ENCODE results near the gene C1QL1.

The C1QL1 gene

DNA sequence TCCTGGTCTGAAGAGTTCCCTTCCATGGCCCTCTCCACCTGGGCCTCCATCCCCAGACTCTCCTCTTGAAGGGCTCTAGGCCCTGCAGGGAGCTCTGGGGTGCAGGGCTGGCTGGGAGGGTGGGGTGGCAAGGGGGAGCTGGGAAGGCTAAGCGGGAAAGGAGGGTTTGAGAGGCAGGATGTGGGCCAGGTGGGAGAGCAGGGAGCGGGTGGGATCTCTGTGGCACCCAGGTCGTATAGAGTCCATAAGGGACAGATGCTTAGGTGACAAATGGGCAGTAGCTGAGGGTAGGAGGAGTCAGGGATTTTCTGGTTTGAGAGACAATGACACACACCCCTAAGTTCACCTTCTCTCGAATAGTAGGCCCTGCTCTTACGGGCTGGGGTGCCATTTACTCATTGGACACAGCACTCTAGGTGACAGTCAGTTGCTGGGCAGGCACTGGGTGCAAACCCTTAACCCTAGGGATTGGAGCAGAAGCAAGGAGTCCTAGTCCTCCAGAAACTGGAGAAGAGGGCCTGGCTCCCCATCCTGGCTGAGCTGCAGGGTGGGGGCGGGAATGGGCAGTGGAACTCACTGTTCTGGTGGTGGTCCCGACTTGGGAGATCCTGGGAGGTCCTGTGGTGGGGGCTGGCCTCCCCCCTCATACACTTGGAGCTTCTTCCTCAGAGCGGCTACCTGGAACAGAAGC lies 35.9 kb downstream of the C1QL1 start:
- ChIA-PET CTCF (interaction anchor here (0.6 kb wide), 1 partner anchor 21 kb away, joined by 3 read pairs; no protein-coding TSS in a partner anchor), POLR2A (interaction anchor here (1.8 kb wide), 1 partner anchor 11 kb away, joined by 5 read pairs; no protein-coding TSS in a partner anchor)
- DNase-seq (ENCODE audit: extremely low spot score), result no peak
- TF ChIP-seq ZNF384 (IDR thresholded peaks at IDR 0.05), result no peak
- TF ChIP-seq ARNT (IDR thresholded peaks at IDR 0.05), result no peak
- no peak for TF ChIP-seq HDGF (IDR thresholded peaks at IDR 0.05; ENCODE audit: borderline replicate concordance)
- no peak for TF ChIP-seq LEF1 (IDR thresholded peaks at IDR 0.05; ENCODE audit: borderline replicate concordance)
- TF ChIP-seq SUZ12 (IDR thresholded peaks at IDR 0.05), result no peak
- no peak for TF ChIP-seq FOXK2 (IDR thresholded peaks at IDR 0.05)
- TF ChIP-seq FOXA1 (IDR thresholded peaks at IDR 0.05), result no peak
- TF ChIP-seq, protein P1, sequence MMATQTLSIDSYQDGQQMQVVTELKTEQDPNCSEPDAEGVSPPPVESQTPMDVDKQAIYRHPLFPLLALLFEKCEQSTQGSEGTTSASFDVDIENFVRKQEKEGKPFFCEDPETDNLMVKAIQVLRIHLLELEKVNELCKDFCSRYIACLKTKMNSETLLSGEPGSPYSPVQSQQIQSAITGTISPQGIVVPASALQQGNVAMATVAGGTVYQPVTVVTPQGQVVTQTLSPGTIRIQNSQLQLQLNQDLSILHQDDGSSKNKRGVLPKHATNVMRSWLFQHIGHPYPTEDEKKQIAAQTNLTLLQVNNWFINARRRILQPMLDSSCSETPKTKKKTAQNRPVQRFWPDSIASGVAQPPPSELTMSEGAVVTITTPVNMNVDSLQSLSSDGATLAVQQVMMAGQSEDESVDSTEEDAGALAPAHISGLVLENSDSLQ (IDR thresholded peaks at IDR 0.05), result no peak
- TF ChIP-seq SP1 (IDR thresholded peaks at IDR 0.05), result no peak
- no peak for TF ChIP-seq TARDBP (IDR thresholded peaks at IDR 0.05)
- TF ChIP-seq BHLHE40 (IDR thresholded peaks at IDR 0.05; ENCODE audit: borderline replicate concordance), result no peak

DNA sequence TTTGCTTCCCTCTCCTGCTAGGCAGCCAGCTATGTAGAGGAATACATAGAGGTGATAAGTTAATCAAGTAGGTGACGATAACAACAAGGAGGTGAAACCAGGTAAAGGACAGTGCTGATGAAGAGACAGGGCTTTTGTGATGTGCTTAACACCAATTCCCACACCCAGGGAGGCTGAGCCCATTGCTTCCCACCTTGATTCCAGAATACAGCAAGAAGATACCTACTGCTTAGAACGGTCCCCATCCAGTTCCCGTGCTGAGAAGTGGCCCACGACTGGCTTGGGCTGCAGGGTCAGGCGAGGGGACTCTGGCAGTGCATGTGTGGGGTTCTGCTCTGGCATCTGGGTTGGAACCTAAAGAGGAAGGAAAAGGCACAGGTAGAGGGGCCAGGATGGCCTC lies 36.7 kb downstream of the C1QL1 start:
- no peak for TF ChIP-seq SUZ12 (IDR thresholded peaks at IDR 0.05)
- no peak for TF ChIP-seq NFRKB (IDR thresholded peaks at IDR 0.05)
- no peak for TF ChIP-seq ARNT (IDR thresholded peaks at IDR 0.05)
- TF ChIP-seq HDGF (IDR thresholded peaks at IDR 0.05; ENCODE audit: borderline replicate concordance), result no peak
- TF ChIP-seq CTBP1 (IDR thresholded peaks at IDR 0.05; ENCODE audit: borderline replicate concordance), result no peak
- no peak for TF ChIP-seq FOXK2 (IDR thresholded peaks at IDR 0.05)
- TF ChIP-seq, protein P1 (IDR thresholded peaks at IDR 0.05), result no peak
- TF ChIP-seq FOXM1 (IDR thresholded peaks at IDR 0.05; ENCODE audit: borderline replicate concordance), result no peak
- no peak for TF ChIP-seq TARDBP (IDR thresholded peaks at IDR 0.05)
- no peak for TF ChIP-seq FOXA1 (IDR thresholded peaks at IDR 0.05)
- TF ChIP-seq ZNF384 (IDR thresholded peaks at IDR 0.05), result no peak
- no peak for TF ChIP-seq L3MBTL2 (conservative IDR thresholded peaks at IDR 0.05)
- no peak for TF ChIP-seq SP1 (IDR thresholded peaks at IDR 0.05)
- no peak for DNase-seq (ENCODE audit: extremely low spot score)
- ChIA-PET CTCF (no interaction called here), POLR2A (interaction anchor here (1.8 kb wide), 1 partner anchor 10 kb away, joined by 5 read pairs; no protein-coding TSS in a partner anchor)

DNA sequence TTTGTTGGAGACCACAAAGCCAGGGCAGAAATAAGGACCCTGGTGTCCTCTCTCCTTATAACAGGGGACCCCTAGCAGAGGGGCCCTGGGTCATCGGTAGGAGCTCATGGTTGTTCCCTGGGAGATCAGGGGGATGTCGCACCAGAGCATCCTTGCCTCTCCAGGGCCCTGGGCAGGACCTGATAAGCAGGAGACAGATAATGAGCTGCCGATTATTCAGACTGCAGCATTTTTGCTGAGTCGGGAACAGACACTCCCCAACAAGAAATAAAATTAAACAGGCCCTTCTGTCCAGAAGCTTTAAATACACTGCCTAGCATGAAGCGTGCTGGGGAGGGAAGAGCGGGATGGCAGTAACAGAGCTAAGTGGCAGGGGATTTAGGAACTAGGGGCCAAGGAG lies 37.4 kb downstream of the C1QL1 start:
- no peak for DNase-seq (ENCODE audit: extremely low spot score)
- TF ChIP-seq FOXK2 (IDR thresholded peaks at IDR 0.05), result no peak
- no peak for TF ChIP-seq SUZ12 (IDR thresholded peaks at IDR 0.05)
- ChIA-PET POLR2A (no interaction called here), CTCF (interaction anchor here (1.0 kb wide), 1 partner anchor 11 kb away, joined by 4 read pairs; no protein-coding TSS in a partner anchor)

DNA sequence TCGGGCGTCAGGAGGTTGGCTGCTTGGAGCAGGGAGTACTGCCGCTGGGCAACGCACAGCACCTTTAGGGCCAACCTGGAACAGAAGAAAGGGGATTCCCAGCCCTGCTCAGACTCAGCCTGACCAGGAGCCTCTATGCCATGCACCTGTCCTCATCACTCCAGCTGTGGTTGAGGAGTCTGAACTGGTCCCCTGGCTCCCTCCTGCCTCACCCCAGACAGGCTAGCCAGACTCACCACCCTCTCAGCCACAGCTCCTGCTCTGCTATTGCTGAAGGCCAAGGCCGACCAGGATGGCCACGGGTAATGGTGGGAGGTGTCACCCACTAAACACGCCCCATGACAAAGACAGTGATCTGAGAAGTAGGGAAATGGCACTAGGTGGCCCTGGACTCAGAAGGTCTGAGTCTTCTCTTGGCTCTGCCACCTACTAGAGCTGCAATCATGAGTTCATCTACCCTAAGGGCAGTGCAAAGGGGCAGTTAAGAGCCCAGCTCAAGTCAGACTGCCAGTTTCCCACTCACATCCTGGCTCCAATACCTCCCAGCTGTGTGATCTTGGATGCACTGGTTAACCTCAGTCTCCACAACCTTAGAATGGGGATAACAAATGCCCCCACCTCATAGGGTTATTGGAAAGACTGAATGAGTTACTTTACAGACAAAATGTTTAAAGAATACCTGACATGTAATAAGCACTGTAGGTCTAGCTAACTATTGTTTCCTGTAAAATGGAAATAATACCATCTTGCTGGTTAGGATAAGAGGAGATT lies 39.0 kb downstream of the C1QL1 start:
- DNase-seq (ENCODE audit: extremely low spot score), result no peak
- ChIA-PET POLR2A (no interaction called here), CTCF (no interaction called here)
- no peak for TF ChIP-seq FOXK2 (IDR thresholded peaks at IDR 0.05)
- no peak for TF ChIP-seq BHLHE40 (IDR thresholded peaks at IDR 0.05; ENCODE audit: borderline replicate concordance)
- TF ChIP-seq FOXM1 (IDR thresholded peaks at IDR 0.05; ENCODE audit: borderline replicate concordance), result no peak
- TF ChIP-seq L3MBTL2 (conservative IDR thresholded peaks at IDR 0.05), result no peak
- no peak for TF ChIP-seq HDGF (IDR thresholded peaks at IDR 0.05; ENCODE audit: borderline replicate concordance)
- TF ChIP-seq NFRKB (IDR thresholded peaks at IDR 0.05), result no peak
- no peak for TF ChIP-seq LEF1 (IDR thresholded peaks at IDR 0.05; ENCODE audit: borderline replicate concordance)

DNA sequence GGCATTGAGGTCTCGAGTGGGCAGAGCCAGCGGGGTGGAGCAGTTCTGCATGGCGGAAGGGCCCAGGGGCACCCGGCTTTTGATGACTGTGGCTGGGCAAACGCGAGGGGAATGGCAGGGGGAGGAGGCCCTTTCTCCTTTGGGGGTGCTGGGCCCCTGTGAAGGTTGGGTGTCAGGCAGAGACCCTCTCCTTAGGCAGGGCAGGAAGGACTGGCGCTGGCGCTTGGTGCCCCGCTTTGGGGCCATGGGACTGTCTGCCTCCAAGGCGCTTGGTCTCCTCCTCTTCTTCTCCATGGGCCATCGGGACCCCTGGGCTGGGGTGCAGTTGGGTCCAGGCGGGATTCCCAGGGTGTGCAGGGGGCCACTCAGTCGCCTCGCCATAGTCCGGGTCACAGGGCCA lies 40.0 kb downstream of the C1QL1 start:
- DNase-seq (ENCODE audit: extremely low spot score), result no peak
- POLR2A ChIA-PET, result interaction anchor here (1.9 kb wide), 1 partner anchor 11 kb away, joined by 7 read pairs; no protein-coding TSS in a partner anchor
- CTCF ChIA-PET, result no interaction called here
- no peak for TF ChIP-seq TARDBP (IDR thresholded peaks at IDR 0.05)
- TF ChIP-seq SP1 (IDR thresholded peaks at IDR 0.05), result no peak
- TF ChIP-seq NFRKB (IDR thresholded peaks at IDR 0.05), result no peak
- TF ChIP-seq ZNF384 (IDR thresholded peaks at IDR 0.05), result no peak
- TF ChIP-seq, protein P1 (IDR thresholded peaks at IDR 0.05), result no peak
- TF ChIP-seq BHLHE40 (IDR thresholded peaks at IDR 0.05; ENCODE audit: borderline replicate concordance), result no peak
- TF ChIP-seq L3MBTL2 (conservative IDR thresholded peaks at IDR 0.05), result no peak
- no peak for TF ChIP-seq ELF4 (IDR thresholded peaks at IDR 0.05)
- TF ChIP-seq FOXK2 (IDR thresholded peaks at IDR 0.05), result no peak
- no peak for TF ChIP-seq LEF1 (IDR thresholded peaks at IDR 0.05; ENCODE audit: borderline replicate concordance)
- TF ChIP-seq ARNT (IDR thresholded peaks at IDR 0.05), result no peak
- no peak for TF ChIP-seq HDGF (IDR thresholded peaks at IDR 0.05; ENCODE audit: borderline replicate concordance)
- no peak for TF ChIP-seq CTBP1 (IDR thresholded peaks at IDR 0.05; ENCODE audit: borderline replicate concordance)

DNA sequence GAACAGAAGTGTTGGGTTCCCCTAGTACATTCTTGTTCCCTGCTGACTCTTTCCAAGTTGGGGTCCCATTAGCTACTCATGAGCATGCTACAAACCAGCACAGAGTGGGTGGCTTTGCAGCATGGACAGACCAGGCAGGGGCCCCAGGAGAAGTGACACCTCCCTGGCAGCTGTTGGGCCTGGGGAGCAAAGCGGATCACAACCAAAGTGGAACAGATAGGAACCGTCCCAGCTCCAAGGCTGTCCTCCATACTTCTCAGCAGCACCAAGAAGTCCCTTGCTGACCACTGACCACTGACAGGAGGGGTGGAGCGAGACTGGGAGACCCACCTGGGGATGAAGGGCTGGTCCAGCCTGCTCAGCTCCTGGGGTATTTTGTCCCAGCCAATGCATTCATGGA lies 40.4 kb downstream of the C1QL1 start:
- ChIA-PET CTCF (no interaction called here), POLR2A (interaction anchor here (1.9 kb wide), 1 partner anchor 12 kb away, joined by 7 read pairs; no protein-coding TSS in a partner anchor)
- TF ChIP-seq NFRKB (IDR thresholded peaks at IDR 0.05) (no peak), ARNT (IDR thresholded peaks at IDR 0.05) (no peak), CTBP1 (IDR thresholded peaks at IDR 0.05; ENCODE audit: borderline replicate concordance) (no peak), SUZ12 (IDR thresholded peaks at IDR 0.05) (no peak), BHLHE40 (IDR thresholded peaks at IDR 0.05; ENCODE audit: borderline replicate concordance) (no peak), ELF4 (IDR thresholded peaks at IDR 0.05) (no peak), FOXM1 (IDR thresholded peaks at IDR 0.05; ENCODE audit: borderline replicate concordance) (no peak), HDGF (IDR thresholded peaks at IDR 0.05; ENCODE audit: borderline replicate concordance) (no peak), FOXA1 (IDR thresholded peaks at IDR 0.05) (no peak), L3MBTL2 (conservative IDR thresholded peaks at IDR 0.05) (no peak), ZNF384 (IDR thresholded peaks at IDR 0.05) (no peak), LEF1 (IDR thresholded peaks at IDR 0.05; ENCODE audit: borderline replicate concordance) (no peak), FOXK2 (IDR thresholded peaks at IDR 0.05) (no peak), SP1 (IDR thresholded peaks at IDR 0.05) (no peak), TARDBP (IDR thresholded peaks at IDR 0.05) (no peak)
- TF ChIP-seq, protein P1 (IDR thresholded peaks at IDR 0.05), result no peak
- DNase-seq (ENCODE audit: extremely low spot score), result no peak

Measured in HEK293T (cell line).